ENCODE data around the gene NDUFB5.
"Not testable (repeated sequence)": the region's sequence is repeated elsewhere in the genome, so short reads cannot be mapped to it uniquely, and the experiment has no call there.

The NDUFB5 gene

DNA sequence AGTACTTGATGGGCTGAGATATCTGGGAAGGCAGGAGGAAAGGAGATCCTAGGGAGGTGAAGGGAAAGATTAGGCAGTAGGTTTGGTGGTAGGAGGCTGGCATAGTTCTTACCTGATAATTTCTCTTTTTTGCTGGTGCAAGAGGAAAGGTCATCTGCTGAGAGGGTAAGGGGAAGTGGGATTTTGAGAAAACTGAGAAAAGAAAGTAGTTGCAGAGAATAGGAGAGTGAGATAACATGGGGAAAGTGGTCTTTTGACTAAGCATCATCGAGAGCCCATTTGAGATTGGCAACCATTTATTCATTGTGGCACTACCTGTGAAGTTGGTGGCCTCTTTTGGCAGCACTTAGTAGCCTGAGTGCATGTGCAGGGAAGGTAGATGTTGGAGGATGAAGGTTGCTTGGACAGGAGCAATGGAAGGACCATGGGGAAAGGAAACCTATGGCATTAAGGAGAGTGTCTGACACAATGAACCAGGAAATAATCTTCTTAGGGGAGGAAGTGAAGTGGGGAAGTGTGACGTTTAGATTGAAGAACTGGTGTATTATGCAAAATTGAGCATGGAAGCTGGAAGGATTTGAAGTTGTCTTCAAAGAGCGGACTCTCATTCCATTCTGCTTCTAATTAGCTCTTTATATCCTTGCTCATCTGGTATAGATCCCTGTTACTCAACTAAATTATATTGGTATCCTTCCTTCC is 26.3 kb downstream of the NDUFB5 start:
- FAIRE-seq (no peak), DNase-seq (ENCODE audit: low spot score) (no peak)

DNA sequence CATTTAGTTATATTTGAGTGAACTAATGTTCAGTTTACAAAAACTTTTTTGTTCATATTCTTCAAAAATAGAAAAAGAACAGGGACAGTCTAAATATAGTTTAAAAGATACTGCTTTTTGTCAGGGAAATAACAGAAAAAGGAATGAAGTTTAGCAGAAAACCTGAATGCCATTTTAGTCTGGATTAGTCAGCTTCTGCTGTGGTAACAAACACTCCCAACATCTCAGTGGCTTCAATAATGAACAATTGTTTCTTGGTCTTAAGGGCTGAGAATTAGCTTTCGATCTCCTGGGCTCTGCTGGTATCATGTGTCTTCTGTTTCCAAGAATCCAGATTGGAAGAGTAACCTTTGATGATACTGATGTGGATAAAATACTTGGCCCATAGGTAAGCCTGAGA is 35.9 kb downstream of the NDUFB5 start:
- FAIRE-seq (no peak), DNase-seq (ENCODE audit: low spot score) (no peak)

DNA sequence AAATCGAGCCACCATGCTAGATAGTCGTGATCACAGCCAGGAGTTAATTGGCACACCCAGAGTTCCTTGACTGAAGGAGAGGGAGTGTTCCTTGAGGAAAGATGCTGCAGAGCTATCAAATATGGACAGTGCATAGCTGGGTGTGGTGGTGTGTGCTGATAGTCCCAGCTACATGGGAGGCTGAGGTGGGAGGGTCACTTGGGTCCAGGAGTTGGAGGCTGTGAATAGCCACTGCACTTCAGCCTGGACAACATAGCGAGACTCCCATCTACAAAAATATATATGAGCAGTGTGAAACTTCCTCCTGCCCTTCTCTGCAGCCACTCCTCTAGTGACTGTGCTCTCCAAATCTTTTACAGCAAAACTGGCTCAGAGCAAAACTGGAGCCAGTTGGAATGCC is 38.3 kb downstream of the NDUFB5 start:
- FAIRE-seq (no peak), DNase-seq (ENCODE audit: low spot score) (no peak)

DNA sequence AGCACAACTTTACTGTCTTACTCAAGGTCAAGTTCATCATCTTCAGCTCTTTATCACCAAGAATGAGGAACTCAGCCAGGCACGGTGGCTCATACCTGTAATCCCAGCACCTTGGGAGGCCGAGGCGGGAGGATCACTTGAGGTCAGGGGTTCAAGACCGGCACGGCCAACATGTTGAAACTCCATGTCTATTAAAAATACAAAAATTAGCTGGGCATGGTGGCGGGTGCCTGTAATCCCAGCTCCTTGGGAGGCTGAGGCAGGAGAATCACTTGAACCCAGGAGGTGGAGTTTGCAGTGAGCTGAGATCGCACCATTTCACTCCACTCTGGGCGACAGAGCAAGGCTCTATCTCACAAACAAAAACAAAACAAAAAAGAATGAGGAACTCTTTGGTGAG is 39.2 kb downstream of the NDUFB5 start:
- DNase-seq (ENCODE audit: low spot score); FAIRE-seq: not testable (repeated sequence)

DNA sequence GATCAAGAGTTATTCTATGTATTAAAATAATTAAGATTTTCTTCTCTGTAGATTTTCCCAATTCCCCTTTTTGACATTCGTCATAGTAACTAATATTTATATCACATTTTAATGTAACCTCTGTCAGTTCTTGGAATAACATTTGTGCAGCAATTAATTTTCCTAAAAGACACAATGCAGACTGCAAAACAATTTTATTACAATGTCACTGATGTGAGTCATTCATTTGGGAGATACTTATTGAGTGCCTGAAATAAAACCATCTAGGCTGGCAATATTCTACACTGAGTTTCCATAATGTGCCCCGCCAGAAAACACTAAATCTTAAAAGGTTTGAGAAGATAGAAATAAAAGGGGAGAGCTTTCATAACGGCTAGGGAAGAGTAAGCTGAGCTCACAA is 41.6 kb downstream of the NDUFB5 start:
- FAIRE-seq, result no peak
- no peak for DNase-seq (ENCODE audit: low spot score)

DNA sequence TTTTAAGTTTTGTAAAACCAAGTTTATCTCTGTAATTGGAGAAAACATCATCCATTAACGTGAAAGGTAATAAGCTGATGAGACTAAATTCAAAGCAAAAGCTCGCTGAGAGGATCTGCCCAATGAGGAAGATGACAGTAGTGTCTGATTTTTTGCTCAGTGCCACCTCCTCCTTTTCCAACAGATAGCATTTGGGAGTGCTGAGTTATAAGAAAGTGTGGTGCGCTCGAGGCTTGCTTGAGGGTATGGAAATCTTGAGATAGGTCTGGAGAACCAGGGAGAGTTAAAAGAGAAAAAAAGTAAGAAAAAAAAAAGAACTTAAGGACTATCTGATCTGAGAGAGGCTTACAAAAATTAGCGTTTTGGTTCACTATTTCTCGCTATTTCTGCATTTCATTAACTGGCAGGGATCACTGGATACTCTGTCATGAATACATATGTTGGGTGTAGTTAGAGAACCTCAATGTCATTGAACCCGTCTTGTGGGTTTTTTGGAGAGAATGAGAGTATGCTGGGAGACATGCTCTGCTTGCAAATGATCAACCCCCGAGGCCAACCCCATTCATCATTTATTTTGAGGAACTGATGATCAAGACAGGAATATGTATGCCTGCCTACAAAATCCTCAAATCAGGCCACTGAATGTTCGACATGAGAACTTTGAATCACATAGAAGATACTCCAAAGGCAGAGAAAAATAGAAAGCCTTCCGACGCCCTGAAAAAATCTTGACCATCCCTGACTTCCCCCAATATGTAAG is 47.3 kb downstream of the NDUFB5 start:
- no peak for FAIRE-seq
- no peak for DNase-seq (ENCODE audit: low spot score)

DNA sequence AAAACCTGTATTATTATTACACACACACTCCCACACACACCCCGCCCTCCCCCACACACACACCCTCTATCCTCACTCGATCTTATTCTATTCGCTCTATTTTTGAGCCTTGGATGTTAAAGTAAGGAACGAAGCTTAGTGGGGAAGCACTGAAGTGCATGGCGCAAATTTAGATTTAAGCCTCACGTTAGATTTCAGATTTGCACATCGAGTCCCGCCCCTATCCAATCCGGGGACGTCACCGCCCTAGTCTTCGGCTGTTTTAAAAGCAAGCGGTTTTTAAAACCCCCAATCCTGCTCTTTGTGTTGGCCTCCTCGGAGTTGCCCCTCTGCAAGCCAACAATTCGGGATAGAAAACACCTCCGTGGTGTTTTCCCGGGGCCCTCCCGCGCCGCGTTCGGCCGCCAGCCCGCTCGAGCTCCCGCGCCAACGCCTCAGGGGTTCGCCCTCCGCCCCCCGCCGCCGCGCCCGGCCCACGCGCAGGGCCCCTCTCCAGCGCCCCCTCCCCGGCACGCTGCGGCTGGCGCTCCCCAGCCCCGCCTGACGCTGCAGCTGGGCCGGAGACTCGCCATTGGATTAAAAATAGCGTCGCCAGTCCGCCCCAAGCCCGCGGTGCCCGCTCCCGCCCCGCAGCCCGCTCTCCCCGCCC is 48.0 kb downstream of the NDUFB5 start, which contains the start of gene USP13:
Gene USP13 (plus strand): TSS at position 594 of the 649 bp plus-strand sequence. CDS start 186 bp downstream, outside the sequence.
- DNase-seq (ENCODE audit: low spot score), result peak; percentile 85
- FAIRE-seq, result no peak

DNA sequence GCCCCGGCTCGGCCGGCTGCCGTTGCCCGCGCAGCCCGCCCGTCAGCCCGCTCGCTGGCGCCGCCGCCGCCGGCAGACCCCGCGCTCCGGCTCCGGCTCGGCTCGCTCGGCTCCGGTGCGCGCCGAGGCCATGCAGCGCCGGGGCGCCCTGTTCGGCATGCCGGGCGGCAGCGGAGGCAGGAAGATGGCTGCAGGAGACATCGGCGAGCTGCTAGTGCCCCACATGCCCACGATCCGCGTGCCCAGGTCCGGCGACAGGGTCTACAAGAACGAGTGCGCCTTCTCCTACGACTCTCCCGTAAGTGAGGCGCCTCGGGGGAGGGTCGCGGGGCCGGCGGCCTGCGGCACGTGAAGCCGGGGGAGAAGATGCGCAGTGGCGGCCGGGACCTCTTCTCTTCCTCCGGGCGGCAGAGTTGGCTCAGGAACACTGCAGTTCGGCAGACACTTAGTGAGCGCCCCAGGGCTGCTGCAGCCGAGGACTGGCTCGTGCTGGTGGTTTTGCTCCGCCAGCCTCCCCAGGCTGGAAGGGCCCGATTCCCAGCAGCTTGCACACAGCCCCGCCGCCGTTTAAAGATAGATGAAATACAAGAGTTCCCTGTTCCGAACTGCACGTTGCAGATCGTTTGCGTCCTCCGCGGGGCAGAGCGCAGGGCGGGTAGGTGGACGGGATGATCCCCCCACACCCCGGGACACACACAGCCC is 48.7 kb downstream of the NDUFB5 start:
- DNase-seq (ENCODE audit: low spot score) (peak; percentile 61), FAIRE-seq (no peak)

DNA sequence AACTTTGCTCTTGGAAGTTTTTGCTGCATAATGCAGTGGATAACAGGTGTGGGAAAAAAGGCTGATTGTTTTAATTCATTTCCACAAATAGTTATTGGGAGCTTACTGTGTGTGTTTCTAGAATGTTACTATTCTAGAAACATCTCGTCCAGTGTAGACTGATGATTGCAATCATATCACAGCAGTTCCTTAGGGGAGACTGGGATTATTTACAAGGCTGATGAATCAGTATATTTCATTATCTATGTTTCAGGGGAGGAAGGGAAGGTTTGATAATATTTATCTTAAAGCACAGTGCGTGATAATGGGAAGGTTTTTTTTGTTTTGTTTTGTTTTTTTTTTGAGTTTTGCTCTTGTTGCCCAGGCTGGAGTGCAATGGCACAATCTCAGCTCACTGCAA is 50.6 kb downstream of the NDUFB5 start:
- no peak for DNase-seq (ENCODE audit: low spot score)
- no peak for FAIRE-seq

DNA sequence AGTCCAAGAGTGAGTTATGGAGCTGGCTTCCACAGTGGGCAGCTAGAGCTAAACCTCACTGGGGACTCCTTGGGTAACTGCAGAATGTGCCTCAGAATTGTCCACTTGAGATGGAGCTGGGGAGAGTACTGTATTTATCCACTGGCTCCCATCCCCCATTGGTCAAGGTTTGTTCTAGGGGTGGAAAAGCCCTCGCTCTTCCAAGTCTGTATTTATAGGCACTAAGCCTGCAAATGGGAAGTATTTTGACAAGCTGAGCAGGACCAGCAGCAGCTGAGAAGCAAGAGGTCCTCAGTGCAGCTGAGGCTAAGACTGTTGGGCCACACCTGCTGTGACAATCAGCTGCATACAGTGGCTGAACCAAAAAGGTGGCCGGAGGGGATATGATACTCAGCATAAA is 54.0 kb downstream of the NDUFB5 start:
- FAIRE-seq (no peak), DNase-seq (ENCODE audit: low spot score) (no peak)

DNA sequence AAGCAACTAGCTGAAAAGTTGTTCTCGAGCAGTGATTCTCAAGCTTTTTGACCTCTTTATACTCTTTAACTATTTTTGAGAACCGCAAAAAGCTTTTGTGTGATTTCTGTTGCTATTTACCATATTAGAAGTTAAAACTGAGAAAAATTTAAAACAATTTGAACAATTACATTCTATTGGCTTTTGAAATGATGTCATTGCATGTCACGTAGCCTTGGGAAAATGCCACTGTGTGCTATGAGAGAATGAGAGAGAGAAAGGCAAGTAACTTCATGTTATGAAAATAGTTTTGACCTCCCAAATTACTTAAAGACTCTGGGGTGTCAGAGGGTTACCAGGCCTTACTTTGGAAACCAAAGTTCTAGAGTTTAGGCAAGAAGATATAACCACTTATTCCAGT is 56.3 kb downstream of the NDUFB5 start:
- DNase-seq (ENCODE audit: low spot score), result no peak
- no peak for FAIRE-seq

DNA sequence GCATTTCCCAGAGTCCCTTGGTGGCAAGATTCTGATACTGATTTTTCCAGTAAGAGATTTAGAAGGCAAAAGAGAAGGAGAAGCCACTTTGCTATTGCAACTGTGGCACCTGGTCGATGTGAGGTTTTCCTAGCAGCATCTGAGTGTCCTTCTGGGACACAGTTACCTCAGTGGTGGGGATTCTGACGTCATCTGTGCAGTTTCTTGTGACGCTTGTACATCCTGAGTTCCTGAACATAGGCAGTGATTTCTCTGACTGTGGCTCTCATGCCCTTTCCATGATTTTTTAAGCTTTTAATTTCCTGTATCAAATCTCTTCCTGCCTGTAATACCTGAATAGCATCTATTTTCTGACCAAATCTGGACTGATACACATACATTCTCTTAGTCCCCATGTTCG is 57.2 kb downstream of the NDUFB5 start:
- DNase-seq (ENCODE audit: low spot score) (no peak), FAIRE-seq (no peak)

DNA sequence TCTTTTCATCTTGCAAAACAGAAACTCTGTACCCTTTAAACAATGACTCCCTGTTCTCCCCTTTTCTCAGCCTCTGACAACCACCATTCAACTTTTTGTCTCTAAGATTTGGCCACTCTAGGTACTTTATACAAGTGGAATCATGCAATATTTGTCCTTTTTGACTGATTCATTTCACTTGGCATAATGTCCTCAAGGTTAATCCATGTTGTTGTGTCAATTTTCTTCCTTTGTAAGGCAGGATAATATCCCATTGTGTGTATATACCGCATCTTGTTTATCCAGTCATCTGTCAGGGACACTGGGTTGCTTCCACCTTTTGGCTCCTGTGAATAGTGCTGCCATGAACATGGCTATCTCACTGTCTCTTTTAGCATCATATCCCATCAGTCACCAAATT is 58.5 kb downstream of the NDUFB5 start:
- FAIRE-seq (no peak), DNase-seq (ENCODE audit: low spot score) (no peak)

DNA sequence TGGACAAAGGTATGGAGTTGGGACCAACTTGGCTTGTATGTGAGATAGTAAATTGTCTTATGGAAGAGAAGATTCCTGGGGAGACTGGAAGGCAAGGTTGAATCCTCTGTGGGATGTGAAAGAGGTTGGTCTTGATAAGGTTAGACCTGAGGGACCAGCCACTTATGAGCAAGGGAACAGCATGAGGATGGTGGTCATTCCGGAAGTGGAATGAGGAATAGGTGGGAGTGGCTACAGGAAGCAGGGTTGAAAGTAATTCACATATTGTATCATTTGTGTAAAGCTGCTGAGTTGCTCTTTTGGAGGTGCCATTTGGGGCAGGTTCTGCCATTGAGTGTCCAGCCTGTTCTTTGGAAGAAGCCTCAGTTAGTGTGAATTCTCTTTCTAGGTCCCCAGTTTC is 61.4 kb downstream of the NDUFB5 start:
- DNase-seq (ENCODE audit: low spot score), result no peak
- FAIRE-seq, result no peak

DNA sequence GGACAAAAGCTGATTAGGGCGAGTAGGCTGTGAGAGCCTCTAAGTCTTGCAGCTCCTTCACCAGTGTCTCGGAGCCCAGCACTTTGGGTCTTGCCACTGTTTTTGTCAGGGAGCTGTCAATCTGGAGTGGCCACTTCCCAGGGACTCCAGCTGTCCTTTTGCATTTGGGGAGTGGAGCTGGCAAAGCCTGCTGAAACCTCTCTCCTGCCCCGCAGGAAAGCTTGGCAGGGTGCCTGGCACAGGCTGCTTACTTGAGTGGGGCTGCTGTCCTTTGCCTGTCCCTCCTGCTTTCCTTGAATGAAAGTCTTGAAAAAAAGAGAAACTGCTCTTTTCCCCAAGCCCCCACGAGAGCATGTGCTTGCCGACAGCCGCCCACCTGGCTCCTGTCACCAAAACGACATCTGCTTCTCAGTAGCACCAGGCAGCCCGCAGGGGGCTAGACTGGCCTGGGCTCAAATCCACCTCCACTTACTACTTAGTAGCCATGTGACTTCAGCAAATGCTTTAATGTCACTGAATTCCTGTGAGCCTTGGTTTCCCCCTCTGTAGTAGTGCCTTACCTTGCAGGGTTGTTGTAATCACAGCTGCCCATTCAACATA is 61.9 kb downstream of the NDUFB5 start:
- FAIRE-seq, result no peak
- DNase-seq (ENCODE audit: low spot score), result no peak

DNA sequence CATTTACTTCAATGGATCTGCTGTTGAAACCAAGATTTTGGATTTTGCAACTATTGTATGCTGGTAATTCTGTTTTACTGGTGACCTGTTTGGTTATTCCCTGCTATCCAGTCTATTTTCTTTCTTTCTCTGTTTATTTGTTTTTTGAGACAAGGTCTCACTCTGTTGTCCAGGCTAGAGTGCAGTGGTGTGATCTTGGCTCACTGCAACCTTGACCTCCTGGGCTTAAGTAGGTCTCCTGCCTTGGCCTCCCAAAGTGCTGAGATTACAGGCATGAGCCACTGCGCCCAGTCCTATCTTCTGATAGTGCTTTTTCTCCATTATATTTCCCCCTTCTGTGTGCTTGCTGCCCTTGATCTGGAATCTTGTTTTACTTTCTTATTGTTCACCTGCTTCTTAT is 63.8 kb downstream of the NDUFB5 start:
- FAIRE-seq, result no peak

DNA sequence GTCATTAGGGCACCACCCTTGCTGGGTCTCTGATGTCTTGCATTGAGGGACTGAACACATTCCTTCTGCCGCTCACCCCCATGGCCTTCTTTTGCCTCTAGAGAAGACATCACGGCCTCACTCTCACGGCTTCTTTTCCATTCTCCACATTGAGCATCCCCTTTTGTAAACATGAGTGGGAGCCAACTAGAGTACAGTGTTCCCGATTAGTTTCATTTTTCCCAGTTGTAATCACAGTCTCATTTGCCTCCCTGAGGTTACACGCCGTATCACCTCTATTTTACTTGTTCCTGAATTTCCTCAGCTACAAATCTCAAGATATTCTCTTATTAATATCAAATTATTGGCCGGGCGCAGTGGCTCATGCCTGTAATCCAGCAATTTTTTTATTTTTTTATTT is 65.7 kb downstream of the NDUFB5 start:
- FAIRE-seq (no peak), DNase-seq (ENCODE audit: low spot score) (no peak)

More for the DNA sequence above, 63.8 kb downstream of the NDUFB5 start:
- DNase-seq (ENCODE audit: low spot score), result no peak

DNA sequence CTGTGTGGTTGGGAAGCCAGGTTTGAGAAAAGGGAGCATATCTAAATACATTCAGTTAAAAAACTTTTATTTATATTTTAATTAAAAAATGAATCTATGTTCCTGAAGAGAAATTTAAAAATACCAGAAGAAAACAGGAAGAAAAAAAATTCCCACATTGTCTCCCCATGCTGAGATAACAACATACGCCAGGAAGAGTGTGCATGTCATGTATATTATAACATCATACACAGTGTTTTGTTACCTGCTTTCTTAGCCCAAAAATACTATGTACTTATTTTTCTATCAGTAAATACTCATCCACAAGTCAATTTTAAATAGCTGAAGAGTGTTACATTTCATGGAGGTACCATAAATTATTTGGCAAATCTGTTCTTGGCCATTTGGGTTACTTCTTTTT is 66.7 kb downstream of the NDUFB5 start:
- no peak for DNase-seq (ENCODE audit: low spot score)
- FAIRE-seq, result no peak

DNA sequence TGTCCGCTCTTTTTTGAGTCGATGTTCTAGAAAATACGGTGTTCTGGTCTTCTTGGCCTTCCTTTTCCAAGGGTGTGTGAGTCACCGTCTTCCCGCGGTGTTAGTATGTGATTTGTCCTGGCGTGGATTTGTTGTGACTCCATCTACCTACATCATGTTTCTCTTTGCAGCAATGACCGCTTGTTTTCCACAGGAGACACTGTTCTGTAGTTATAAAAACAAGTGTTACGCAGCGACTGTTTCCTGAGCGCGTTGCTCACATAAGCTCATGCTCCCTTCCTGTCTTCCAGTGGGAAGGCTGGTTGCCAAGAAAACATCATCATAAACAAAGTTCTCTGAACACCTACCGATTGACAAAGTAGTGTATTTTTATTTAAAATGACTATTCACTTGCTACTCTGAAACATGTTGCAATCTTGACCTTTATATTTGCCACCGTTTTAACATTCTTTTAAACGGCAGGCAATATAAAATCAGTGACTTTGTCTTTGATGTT is 67.2 kb downstream of the NDUFB5 start:
- FAIRE-seq (no peak), DNase-seq (ENCODE audit: low spot score) (no peak)

DNA sequence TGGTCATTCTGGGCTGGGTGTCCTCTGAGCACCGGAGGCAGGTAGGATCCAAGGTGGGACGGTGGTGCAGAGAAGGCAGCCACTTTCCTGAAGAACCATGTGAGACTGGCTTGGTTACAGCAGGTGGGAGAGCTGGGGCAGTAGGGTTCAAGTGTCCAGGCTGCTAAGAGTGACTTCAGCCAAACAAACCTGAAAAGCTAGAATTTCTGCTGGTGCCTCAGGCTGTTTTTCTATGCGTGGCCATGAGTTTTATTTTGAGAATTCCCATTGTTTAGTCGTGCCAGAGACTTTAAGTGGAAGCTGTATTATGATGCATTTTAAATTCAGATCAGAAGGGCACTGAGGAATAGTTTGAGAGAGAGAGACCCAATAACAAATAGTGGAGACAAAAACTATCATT is 68.3 kb downstream of the NDUFB5 start:
- DNase-seq (ENCODE audit: low spot score), result no peak
- no peak for FAIRE-seq

DNA sequence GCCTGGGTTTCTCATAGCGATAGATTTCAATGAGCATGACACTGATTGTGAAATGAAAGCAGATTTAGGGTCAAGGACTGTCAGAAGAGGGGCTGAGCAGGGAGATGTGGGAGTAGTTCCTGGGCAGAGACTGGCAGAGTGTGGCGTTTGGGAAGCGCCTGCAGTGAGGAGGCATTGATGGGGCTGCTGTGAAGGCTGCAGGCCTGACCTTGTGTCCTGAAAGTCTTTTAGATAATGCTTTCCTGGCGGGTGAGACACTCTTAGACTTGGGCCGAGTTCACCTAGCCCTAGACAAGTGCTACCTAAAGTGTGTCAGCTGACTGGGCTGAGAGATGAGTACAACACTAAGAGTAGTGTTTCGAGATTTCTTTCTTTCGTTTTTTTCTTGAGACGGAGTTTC is 68.9 kb downstream of the NDUFB5 start:
- FAIRE-seq (no peak), DNase-seq (ENCODE audit: low spot score) (no peak)

Data from urothelium cell line (cell line).